HG03025 (cell line): Measurements from ENCODE around the gene PTPRT.

Source experiments
- ATAC-seq: cut with Tn5 transposase; IDR thresholded peaks from one replicate; pipeline ENCODE4 v1.9.1; 2021; ENCODE audit warnings: mild to moderate bottlenecking, moderate library complexity; ENCODE audit not compliant: unreplicated experiment, low FRiP score

Gene PTPRT

GRCh38 chr20:42112161-42112560 is 1077.5 kb downstream of the PTPRT start:
- ATAC-seq = no peak

GRCh38 chr20:42111349-42111748 is 1078.4 kb downstream of the PTPRT start:
- ATAC-seq = no peak

- ATAC-seq = no peak
These were observed 1079.4 kb downstream of the PTPRT start for GRCh38 chr20:42110301-42110700.

GRCh38 chr20:42102000-42102399 is 1087.7 kb downstream of the PTPRT start:
- ATAC-seq = no peak

- no peak for ATAC-seq
These were observed 1089.5 kb downstream of the PTPRT start for GRCh38 chr20:42100137-42100704.

- ATAC-seq = no peak
These were observed 1090.6 kb downstream of the PTPRT start for GRCh38 chr20:42099101-42099500.

- ATAC-seq = no peak
These were observed 1091.3 kb downstream of the PTPRT start for GRCh38 chr20:42098418-42098817.

- ATAC-seq = no peak
These were observed 1092.0 kb downstream of the PTPRT start for GRCh38 chr20:42097741-42098140.

- no peak for ATAC-seq
These were observed 1094.5 kb downstream of the PTPRT start for GRCh38 chr20:42095221-42095620.

GRCh38 chr20:42093542-42094440 is 1095.9 kb downstream of the PTPRT start:
- no peak for ATAC-seq

- ATAC-seq = no peak
These were observed 1096.7 kb downstream of the PTPRT start for GRCh38 chr20:42093041-42093440.

GRCh38 chr20:42085366-42085765 is 1104.3 kb downstream of the PTPRT start:
- no peak for ATAC-seq

GRCh38 chr20:42083280-42083679 is 1106.4 kb downstream of the PTPRT start:
- ATAC-seq = no peak

- no peak for ATAC-seq
These were observed 1107.1 kb downstream of the PTPRT start for GRCh38 chr20:42082611-42083010.

GRCh38 chr20:42080956-42081355 is 1108.8 kb downstream of the PTPRT start:
- no peak for ATAC-seq

GRCh38 chr20:42074944-42075343 is 1114.8 kb downstream of the PTPRT start:
- ATAC-seq = no peak

- no peak for ATAC-seq
These were observed 1122.1 kb downstream of the PTPRT start for GRCh38 chr20:42067596-42067995.

- no peak for ATAC-seq
These were observed 1122.5 kb downstream of the PTPRT start for GRCh38 chr20:42067174-42067573.

- no peak for ATAC-seq
These were observed 1126.6 kb downstream of the PTPRT start for GRCh38 chr20:42063141-42063540.

- no peak for ATAC-seq
These were observed 1136.4 kb downstream of the PTPRT start for GRCh38 chr20:42053350-42053749.

GRCh38 chr20:42051921-42052320 is 1137.8 kb downstream of the PTPRT start:
- no peak for ATAC-seq
